ENCODE results near the gene SEPTIN8.

GRCh38 chr5:132746954-132747615 is 30.0 kb downstream of the SEPTIN8 start, which contains the start of gene CCNI2:
- TF ChIP-seq CTCF (IDR thresholded peaks at IDR 0.05): peak in 4 of 7 experiments; percentile 39 to 50 (median 46)
- TF ChIP-seq POLR2A (IDR thresholded peaks at IDR 0.05): peak in 2 of 3 donors; percentile 52
